GM18502 (cell line): ENCODE data around the gene APOBEC3C.
A peak's percentile ranks its signal among the peaks of the same experiment; 100 is the strongest.
"Not testable (repeated sequence)": the region's sequence is repeated elsewhere in the genome, so short reads cannot be mapped to it uniquely, and the experiment has no call there.

ENCODE experiments used
- ATAC-seq: cut with Tn5 transposase; IDR thresholded peaks from one replicate; pipeline ENCODE4 v1.9.1; 2021; ENCODE audit warnings: mild to moderate bottlenecking; ENCODE audit not compliant: unreplicated experiment, poor library complexity

The APOBEC3C gene

DNA sequence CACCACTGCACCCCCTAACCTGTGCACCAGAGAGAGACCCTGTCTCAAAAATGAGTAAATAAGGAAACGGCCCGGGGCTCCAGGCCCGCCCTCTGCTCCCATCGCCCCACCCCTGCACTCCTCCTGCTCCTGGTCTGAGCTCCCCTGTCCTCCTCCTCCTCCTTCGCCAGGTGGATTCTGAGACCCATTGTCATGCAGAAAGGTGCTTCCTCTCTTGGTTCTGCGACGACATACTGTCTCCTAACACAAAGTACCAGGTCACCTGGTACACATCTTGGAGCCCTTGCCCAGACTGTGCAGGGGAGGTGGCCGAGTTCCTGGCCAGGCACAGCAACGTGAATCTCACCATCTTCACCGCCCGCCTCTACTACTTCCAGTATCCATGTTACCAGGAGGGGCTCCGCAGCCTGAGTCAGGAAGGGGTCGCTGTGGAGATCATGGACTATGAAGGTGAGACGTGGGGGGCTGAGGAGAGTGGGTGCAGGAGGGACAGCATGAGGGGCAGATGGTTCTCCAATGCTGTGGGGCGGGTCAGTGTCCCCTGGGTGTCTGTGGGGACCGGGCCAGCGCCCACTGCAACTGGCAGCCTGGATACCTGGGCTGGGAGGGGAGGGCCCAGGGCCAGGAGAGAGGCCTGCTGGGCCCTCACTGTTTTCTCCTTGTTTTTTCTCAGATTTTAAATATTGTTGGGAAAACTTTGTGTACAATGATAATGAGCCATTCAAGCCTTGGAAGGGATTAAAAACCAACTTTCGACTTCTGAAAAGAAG, 3.7 kb downstream of the APOBEC3C start:
- ATAC-seq = no peak

- ATAC-seq = not testable (repeated sequence)
Observed at GRCh38 chr22:39020021-39020651, 6.1 kb downstream of the APOBEC3C start.

GRCh38 chr22:39021552-39022250, 7.6 kb downstream of the APOBEC3C start:
- no peak for ATAC-seq

GRCh38 chr22:39024519-39025308, 10.7 kb downstream of the APOBEC3C start:
- no peak for ATAC-seq

DNA sequence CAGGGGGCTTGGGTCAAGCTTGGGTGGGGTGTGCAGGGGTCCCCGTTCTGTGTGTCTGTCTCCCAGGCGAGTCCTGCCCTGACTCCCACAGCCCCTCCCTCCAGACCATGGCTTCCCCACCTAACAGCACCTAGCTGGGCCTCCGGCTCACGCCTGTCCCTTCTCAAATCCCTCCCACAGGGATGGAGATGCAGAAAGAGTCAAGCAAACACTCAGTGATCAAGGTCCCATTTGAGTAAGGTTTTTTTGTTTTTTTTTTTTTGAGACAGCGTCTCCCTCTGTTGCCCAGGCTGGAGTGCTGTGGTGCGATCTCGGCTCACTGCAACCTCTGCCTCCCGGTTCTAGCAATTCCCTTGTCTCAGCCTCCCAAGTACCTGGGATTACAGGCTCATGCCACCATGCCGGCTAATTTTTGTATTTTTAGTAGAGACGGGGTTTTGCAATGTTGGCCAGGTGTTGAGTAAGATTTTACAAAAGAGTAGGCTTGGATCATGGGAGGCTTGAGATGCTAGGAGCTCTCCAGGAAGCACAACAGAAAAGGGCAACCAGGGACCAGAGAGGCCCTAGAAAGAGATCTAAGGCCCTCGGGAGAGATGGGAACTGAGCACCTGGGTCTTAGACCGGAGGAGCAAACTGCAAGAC, 12.6 kb downstream of the APOBEC3C start:
- ATAC-seq = no peak

GRCh38 chr22:39027717-39028116, 13.7 kb downstream of the APOBEC3C start:
- no peak for ATAC-seq

DNA sequence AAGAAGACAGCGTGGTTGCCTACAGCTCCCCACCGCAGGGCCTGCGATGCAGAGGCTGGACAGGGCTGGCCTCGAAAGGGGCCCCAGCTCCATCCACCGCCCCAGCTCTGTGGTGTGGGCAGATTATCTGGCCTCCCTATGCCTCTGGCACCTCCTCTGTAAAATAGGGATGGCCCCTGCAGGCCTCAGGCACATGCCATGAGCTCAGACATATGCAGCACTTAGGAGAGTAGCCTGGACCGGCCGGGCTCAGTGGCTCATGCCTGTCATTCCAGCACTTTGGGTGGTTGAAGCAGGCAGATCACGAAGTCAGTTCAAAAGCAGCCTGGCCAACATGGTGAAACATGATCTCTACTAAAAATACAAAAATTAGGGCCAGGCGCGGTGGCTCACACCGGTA, 14.2 kb downstream of the APOBEC3C start:
- no peak for ATAC-seq

DNA sequence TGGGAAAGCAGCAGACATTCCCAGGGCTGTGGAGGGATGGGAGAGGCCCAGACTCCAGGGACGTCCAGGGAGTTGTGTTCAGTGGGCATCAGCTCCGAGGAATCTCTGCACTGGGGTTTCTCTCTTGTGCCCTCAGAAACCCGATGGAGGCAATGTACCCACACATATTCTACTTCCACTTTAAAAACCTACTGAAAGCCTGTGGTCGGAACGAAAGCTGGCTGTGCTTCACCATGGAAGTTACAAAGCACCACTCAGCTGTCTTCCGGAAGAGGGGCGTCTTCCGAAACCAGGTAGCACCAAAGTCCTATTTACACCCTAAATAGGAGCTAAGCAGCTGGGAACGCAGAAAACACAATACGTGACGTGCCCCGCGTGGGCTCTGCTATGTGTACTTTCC, 15.2 kb downstream of the APOBEC3C start:
- no peak for ATAC-seq

DNA sequence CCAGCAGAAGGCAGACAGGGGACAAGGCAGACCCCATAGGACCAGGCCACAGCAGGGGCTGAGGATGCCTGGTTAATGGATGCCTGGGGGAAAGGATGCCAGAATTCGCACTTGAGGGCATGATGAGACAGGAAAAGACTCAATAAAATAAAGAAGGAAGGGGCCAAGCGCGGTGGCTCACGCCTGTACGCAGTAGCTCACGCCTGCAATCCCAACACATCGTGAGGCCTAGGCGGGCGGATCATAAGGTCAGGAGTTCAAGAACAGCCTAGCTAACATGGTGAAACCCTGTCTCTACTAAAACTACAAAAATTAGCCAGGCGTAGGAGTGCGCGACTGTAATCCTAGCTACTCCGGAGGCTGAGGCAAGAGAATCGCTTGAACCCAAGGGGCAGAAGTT, 16.6 kb downstream of the APOBEC3C start:
- no peak for ATAC-seq

DNA sequence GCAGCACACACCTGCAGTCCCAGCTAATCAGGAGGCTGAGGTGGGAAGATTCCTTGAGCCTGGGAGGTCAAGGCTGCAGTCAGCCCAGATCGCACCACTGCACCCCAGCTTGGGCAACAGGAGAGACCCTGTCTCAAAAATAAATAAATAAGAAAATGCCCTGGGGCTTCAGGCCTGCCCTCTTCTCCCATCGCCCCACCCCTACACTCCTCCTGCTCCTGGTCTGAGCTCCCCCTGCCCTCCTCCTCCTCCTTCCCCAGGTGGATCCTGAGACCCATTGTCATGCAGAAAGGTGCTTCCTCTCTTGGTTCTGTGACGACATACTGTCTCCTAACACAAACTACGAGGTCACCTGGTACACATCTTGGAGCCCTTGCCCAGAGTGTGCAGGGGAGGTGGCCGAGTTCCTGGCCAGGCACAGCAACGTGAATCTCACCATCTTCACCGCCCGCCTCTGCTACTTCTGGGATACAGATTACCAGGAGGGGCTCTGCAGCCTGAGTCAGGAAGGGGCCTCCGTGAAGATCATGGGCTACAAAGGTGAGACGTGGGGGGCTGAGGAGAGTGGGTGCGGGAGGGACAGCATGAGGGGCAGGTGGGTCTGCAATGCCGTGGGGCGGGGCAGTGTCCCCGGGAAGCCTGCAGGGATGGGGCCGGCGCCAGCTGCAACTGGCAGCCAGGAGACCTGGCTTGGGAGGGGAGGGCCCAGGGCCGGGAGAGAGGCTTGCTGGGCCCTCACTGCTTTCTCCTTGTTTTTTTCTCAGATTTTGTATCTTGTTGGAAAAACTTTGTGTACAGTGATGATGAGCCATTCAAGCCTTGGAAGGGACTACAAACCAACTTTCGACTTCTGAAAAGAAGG, 17.6 kb downstream of the APOBEC3C start:
- not testable (repeated sequence) for ATAC-seq

DNA sequence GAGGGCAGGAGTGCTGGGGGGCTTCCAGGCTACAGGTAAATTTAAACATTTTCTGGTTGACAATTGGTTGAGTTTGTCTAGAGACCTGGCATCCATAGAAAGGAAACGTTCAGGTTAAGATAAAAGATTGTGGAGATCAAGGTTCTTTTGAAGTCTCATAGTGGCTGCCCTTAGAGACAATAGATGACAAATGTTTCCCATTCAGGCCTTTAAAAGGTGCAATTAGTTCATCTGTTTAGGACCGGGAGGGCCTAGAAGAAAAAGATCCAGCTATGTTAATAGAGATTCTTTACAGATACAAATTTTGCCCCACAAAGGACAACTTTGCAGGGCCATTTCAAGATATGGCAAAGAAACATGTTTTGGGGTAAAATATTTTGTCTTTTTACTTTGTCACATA, 23.0 kb downstream of the APOBEC3C start:
- not testable (repeated sequence) for ATAC-seq

DNA sequence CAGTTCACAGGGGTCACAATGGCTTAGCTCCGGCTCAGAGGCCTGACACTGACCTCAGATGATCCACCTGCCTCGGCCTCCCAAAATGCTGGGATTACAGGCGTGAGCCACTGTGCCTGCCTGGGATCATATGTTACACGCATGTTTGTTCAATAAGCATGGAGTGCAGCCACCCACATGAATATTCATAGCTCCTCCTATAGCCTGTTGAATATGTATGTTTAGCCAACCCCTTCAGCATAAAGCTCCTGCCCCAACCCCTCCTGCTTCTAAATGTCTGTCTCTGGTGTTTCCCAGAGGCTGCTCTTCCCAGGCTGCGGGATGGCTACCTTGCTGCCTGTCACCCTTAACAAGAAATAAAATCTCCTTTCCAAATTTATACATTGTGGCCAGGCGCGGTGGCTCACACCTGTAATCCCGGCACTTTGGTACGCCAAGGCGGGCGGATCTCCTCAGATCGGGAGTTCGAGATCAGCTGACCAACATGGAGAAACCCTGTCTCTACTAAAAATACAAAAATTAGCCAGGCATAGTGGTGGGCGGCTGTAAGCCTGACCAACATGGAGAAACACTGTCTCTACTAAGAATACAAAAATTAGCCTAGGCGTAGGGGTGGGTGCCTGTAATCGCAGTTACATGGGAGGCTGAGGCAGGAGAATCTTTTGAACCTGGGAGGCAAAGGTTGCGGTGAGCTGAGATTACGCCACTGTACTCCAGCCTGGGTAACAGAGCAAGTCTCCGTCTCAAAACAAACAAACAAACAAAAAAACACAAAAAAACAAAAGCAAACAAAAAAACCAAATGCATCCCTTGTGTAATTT, 25.5 kb downstream of the APOBEC3C start:
- no peak for ATAC-seq

DNA sequence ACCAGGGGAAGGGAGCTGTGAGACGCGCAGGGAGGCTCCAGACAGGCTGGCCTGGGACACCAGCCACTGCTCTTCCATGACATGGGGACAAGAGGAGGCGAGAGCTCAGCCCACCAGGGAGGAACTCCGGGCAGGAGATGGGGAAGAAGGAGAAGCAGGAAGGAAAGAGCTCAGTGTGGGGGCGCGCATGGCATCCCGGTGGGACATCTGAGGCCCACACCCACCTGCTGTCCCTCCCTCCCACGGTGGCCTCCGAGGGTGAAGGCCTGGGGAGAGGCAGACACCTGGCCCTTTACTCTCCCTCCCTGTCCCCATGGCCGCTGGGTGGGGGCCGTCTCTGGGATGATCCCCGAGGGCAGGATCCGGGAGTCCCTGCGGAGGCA, 26.1 kb downstream of the APOBEC3C start:
- not testable (repeated sequence) for ATAC-seq

DNA sequence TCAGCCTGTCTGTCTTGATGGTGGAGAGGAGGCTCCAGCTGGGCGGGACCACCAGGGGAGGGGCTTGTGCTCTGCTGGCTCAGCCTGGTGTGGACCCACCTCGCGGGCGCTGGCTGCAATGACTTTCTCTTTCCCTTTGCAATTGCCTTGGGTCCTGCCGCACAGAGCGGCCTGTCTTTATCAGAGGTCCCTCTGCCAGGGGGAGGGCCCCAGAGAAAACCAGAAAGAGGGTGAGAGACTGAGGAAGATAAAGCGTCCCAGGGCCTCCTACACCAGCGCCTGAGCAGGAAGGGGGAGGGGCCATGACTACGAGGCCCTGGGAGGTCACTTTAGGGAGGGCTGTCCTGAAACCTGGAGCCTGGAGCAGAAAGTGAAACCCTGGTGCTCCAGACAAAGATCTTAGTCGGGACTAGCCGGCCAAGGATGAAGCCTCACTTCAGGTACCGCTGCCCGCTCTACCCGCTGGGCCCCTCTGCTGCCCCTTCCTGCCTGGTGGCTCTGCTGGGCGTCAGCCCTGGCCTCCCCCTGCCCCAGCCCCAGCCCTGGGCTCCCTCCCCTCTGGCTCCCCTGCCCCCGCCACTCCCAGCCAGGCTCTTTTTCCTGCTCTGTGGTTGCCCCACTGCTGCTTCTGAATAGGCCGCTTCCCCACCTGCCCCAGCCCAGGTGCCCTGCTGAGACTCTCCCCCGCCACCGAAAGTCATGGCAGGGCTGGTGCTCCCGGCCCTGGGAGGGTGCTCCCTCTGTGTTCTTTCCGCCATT, 26.7 kb downstream of the APOBEC3C start, which contains the start of gene APOBEC3F:
Gene APOBEC3F, plus strand, starts transcription at position 327 of the 759 bp plus-strand sequence. Its CDS starts 97 bp downstream, at position 424.
- ATAC-seq = peak; percentile 85

DNA sequence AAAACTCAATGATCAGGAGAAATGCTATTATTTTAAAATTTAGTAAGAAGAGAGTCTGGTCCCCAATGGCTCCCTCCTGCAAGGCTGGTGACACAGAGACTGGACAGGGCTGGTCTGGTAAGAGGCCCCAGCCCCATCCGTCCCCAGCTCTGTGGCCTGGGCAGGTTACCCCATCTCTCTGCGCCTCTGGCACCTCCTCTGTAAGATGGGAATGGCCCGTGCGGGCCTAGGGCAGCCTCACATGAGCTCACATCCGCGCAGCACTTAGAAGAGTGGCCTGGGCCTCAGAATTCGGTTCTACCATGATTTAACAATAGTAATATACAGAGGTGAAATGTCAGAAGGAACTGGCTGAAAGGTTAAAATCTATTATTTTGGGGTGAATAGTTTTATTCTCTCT, 27.9 kb downstream of the APOBEC3C start:
- no peak for ATAC-seq

GRCh38 chr22:39043063-39043462, 29.0 kb downstream of the APOBEC3C start:
- ATAC-seq = not testable (repeated sequence)

GRCh38 chr22:39045136-39045535, 31.1 kb downstream of the APOBEC3C start:
- not testable (repeated sequence) for ATAC-seq
